Osteoblast (primary cell): Measurements from ENCODE around the gene CDO1. TPM values are rescaled to one million over a fixed set of nuclear protein-coding genes. Genes with fewer than 3 reads are reported as not detected.

Source experiments
- DNase-seq: peaks from one replicate; pipeline ENCODE4 v3.0.0; 2011; ENCODE audit warnings: low spot score, mixed read lengths; ENCODE audit not compliant: insufficient read length; ENCODE audit errors: missing footprints
- H2AFZ ChIP-seq: 2 replicates; pipeline ENCODE4 v1.6.0; 2011; ENCODE audit warnings: mild to moderate bottlenecking, low read length
- H3K27ac ChIP-seq: 2 replicates; pipeline ENCODE4 v1.5.1; 2011; ENCODE audit warnings: mild to moderate bottlenecking, low read depth, low read length, moderate library complexity
- H3K27me3 ChIP-seq: 2 replicates; pipeline ENCODE4 v1.6.0; 2012; ENCODE audit warnings: mild to moderate bottlenecking, control low read depth, inconsistent platforms, low read length, moderate library complexity; ENCODE audit not compliant: insufficient read depth
- H3K36me3 ChIP-seq: 2 replicates; pipeline ENCODE4 v1.5.1; 2011; ENCODE audit warnings: mild to moderate bottlenecking, low read length, control low read depth, moderate library complexity; ENCODE audit not compliant: insufficient read depth
- H3K4me1 ChIP-seq: 2 replicates; pipeline ENCODE4 v1.5.1; 2011; ENCODE audit warnings: mild to moderate bottlenecking, low read length, control low read depth, moderate library complexity; ENCODE audit not compliant: insufficient read depth
- H3K4me2 ChIP-seq: 2 replicates; pipeline ENCODE4 v1.6.0; 2011; ENCODE audit warnings: mild to moderate bottlenecking, low read length; ENCODE audit not compliant: insufficient read depth
- H3K4me3 ChIP-seq: fragments of 200-600 bp; sonication (generic); 3 replicates; pipeline ENCODE4 v1.5.1; 2012; ENCODE audit warnings: mild to moderate bottlenecking, low read length, inconsistent platforms; ENCODE audit not compliant: insufficient read depth
- H3K79me2 ChIP-seq: 2 replicates; pipeline ENCODE4 v1.6.0; 2012; ENCODE audit warnings: mild to moderate bottlenecking, low read length, control low read depth, inconsistent platforms; ENCODE audit not compliant: insufficient read depth
- H3K9me3 ChIP-seq: 2 replicates; pipeline ENCODE4 v1.5.1; 2011; ENCODE audit warnings: low read depth, low read length, control low read depth
- H4K20me1 ChIP-seq: 2 replicates; pipeline ENCODE4 v1.6.0; 2012; ENCODE audit warnings: mild to moderate bottlenecking, low read length, control low read depth; ENCODE audit not compliant: insufficient read depth
- CTCF ChIP-seq: IDR thresholded peaks from 2 replicates; pipeline ENCODE4 v1.5.1; 2011; ENCODE audit warnings: mild to moderate bottlenecking, low read depth, low read length, moderate library complexity; ENCODE audit errors: extremely low read depth
- total RNA-seq: library from RNA; depleted of rRNA; stranded (reverse); fragments of >200 nt; gene quantifications from 2 replicates; pipeline ENCODE4 v1.2.3, GENCODE V29; 2012

Gene CDO1
- total RNA-seq, 1 donor = 8.0 TPM

- Histone ChIP-seq H4K20me1 (peaks cover 44% of the 10 kb centered on the region), H3K4me3 (no peak overlapping the region), H3K9me3 (no peaks in the 10 kb centered on the region), H3K27ac (peak overlapping the region; percentile 50), H3K4me1 (peaks cover 20% of the 10 kb centered on the region), H3K4me2 (peak overlapping the region; percentile 11), H3K27me3 (no peaks in the 10 kb centered on the region), H3K79me2 (peaks cover 93% of the 10 kb centered on the region), H3K36me3 (no peaks in the 10 kb centered on the region), H2AFZ (no peak overlapping the region)
- DNase-seq = no peak
- TF ChIP-seq CTCF = no peak
These were observed 40.6 kb upstream of the CDO1 start for GRCh38 chr5:115857057-115857479.

GRCh38 chr5:115855959-115856358 is 39.5 kb upstream of the CDO1 start:
- Histone ChIP-seq H3K4me1 (peaks cover 20% of the 10 kb centered on the region), H3K4me2 (no peak overlapping the region), H3K27ac (no peak overlapping the region), H3K4me3 (no peak overlapping the region), H3K79me2 (peaks cover 93% of the 10 kb centered on the region), H2AFZ (no peak overlapping the region), H3K36me3 (no peaks in the 10 kb centered on the region), H4K20me1 (peaks cover 46% of the 10 kb centered on the region), H3K9me3 (no peaks in the 10 kb centered on the region), H3K27me3 (no peaks in the 10 kb centered on the region)
- no peak for TF ChIP-seq CTCF
- no peak for DNase-seq

DNA sequence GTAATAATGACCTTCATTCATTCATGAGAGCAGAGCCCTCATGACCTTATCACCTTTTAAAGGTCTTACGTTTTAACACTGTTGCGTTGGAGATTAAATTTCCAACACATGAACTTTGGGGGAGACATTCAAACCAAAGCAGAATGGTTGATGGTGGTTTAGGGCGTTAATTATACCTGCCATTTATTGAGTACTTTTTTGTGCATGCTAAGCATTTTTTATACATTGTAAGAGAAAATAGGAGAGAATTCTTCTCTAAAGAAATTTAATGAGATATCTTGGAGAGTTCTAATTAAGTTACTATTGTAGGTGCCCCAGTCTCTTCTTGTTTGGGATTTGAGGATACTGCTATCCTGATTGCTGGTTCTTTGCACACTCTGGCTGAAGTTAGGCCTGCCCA is 37.7 kb upstream of the CDO1 start:
- Histone ChIP-seq H3K4me2 (no peak overlapping the region), H3K27me3 (no peaks in the 10 kb centered on the region), H4K20me1 (peaks cover 48% of the 10 kb centered on the region), H3K27ac (no peak overlapping the region), H3K79me2 (peaks cover 93% of the 10 kb centered on the region), H3K36me3 (no peaks in the 10 kb centered on the region), H3K4me1 (peaks cover 15% of the 10 kb centered on the region), H3K9me3 (no peaks in the 10 kb centered on the region), H2AFZ (no peak overlapping the region), H3K4me3 (no peak overlapping the region)
- DNase-seq = no peak
- TF ChIP-seq CTCF = no peak

DNA sequence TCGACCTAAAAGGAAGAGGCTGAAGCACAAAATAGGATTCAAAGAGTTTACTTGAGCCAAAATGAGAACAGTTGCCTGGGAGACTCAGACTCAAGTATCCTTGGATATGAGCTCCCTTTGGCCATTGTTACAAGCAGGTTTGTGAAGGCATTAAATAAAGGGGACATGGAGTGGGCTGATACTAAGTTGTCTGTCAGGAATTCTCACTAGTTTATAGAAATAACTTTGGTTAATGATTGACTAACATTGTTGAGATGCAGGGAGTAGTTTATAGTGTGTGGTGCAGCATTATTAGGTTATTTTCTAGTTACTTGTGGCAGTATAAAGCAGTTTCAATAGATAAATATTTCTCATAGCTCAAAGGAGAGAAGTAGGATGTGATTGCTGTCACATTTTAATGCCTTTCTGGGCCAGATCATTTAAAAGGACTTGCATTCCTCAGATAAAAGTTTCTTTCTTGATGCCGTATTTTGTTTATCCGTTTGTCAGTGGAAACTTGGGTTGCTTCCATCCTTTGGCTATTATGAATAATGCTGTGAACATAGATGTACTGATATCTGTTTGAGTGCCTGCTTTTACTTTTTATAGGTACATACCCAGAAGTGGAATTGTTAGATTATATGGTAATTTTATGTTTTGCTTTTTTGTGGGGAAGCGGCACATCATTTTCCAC is 34.4 kb upstream of the CDO1 start:
- H4K20me1 ChIP-seq = peaks cover 32% of the 10 kb centered on the region
- H3K79me2 ChIP-seq = peaks cover 95% of the 10 kb centered on the region
- no peak overlapping the region for H2AFZ ChIP-seq
- no peak overlapping the region for H3K27ac ChIP-seq
- no peak overlapping the region for H3K4me2 ChIP-seq
- TF ChIP-seq CTCF = no peak
- DNase-seq = no peak
- no peaks in the 10 kb centered on the region for H3K4me1 ChIP-seq
- H3K36me3 ChIP-seq = no peaks in the 10 kb centered on the region
- H3K9me3 ChIP-seq = no peaks in the 10 kb centered on the region
- no peaks in the 10 kb centered on the region for H3K27me3 ChIP-seq
- no peak overlapping the region for H3K4me3 ChIP-seq
